Liver (tissue), 3 donors: ENCODE results near the gene VIL1.
A peak's percentile ranks its signal among the peaks of the same experiment; 100 is the strongest.

Experiments used
- EGR1 ChIP-seq, 2 donors: IDR thresholded peaks; 2 replicates each; pipeline ENCODE4 v1.6.1; 2016 to 2018; ENCODE audit warnings: antibody characterized with exemption in 2 of 2, low read depth in 2 of 2
- GABPA ChIP-seq, 2 donors: IDR thresholded peaks in 1 of 2; conservative IDR thresholded peaks in 1 of 2; 2 replicates each; pipeline ENCODE4 v1.6.1; 2016; ENCODE audit warnings: antibody characterized with exemption in 2 of 2, mild to moderate bottlenecking in 1 of 2, moderate library complexity in 1 of 2
- JUND ChIP-seq, 2 donors: IDR thresholded peaks; 2 replicates each; pipeline ENCODE4 v1.6.1; 2016; ENCODE audit warnings: antibody characterized with exemption in 2 of 2
- MAX ChIP-seq: IDR thresholded peaks from 2 replicates; pipeline ENCODE4 v1.6.1; 2016; ENCODE audit warnings: antibody characterized with exemption
- NR2F2 ChIP-seq: IDR thresholded peaks from 2 replicates; pipeline ENCODE4 v1.6.1; 2016; ENCODE audit warnings: antibody characterized with exemption
- RAD21 ChIP-seq, 2 donors: IDR thresholded peaks; 2 replicates each; pipeline ENCODE4 v1.6.1; 2016; ENCODE audit warnings: antibody characterized with exemption in 2 of 2, mild to moderate bottlenecking in 2 of 2
- REST ChIP-seq: IDR thresholded peaks from 2 replicates; pipeline ENCODE4 v1.6.1; 2016; ENCODE audit warnings: antibody characterized with exemption, mild to moderate bottlenecking
- RXRA ChIP-seq, 2 donors: IDR thresholded peaks; 2 replicates each; pipeline ENCODE4 v1.6.1; 2017 to 2018; ENCODE audit warnings: antibody characterized with exemption in 2 of 2, mild to moderate bottlenecking in 1 of 2
- TAF1 ChIP-seq: conservative IDR thresholded peaks from 2 replicates; pipeline ENCODE4 v1.6.1; 2016; ENCODE audit warnings: antibody characterized with exemption, mild to moderate bottlenecking
- YY1 ChIP-seq: IDR thresholded peaks from 2 replicates; pipeline ENCODE4 v1.6.1; 2016; ENCODE audit warnings: antibody characterized with exemption, mild to moderate bottlenecking
- TF ChIP-seq, protein P1 (sequence below): fragments of 150-350 bp; IDR thresholded peaks from 2 replicates; pipeline ENCODE4 v1.5.1; 2017; ENCODE audit warnings: improper control_type of control experiment, low read depth, low read length; ENCODE audit not compliant: missing input control
- donor health status: healthy.
- donor health status: healthy.

DNA sequence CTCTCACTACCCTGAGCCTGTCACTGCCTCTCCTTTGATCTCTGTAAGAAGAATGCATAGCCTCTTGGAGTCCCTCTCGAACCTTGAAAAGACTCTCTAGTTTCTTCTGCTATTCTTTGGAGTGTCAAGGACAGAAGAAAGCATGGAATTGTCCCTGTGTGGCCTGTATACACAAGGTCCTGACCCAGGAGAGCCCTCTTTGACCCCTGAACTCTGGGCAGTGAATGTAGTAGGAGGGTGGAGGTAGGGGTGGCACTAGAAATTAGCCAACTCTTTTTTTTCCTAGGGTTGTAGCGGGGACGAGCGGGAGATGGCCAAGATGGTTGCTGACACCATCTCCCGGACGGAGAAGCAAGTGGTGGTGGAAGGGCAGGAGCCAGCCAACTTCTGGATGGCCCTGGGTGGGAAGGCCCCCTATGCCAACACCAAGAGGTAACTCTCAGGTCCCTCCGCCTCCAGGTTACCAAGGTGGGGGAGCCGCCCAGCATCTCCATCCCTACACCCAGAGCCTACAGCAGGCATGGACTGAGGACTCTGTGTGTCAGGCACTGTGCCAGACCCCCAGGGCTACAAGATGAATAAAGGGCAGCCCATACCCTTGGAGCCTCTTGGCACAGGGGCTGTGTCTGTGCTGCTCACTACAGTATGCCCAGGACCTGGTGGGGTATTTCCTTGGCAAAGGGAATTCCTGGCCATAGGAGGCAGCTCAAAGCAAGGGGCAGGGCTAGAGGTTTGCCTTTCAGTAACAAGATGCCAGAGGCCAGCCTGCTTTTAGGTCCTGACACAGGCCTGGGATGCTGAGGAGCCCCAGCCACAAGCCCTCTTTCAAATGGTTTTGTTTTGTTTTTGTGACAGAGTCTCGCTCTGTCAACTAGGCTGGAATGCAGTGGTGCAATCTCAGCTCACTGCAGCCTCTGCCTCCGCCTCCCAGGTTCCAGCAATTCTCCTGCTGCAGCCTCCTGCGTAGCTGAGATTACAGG, 16.4 kb downstream of the VIL1 start:
- TF ChIP-seq GABPA (IDR thresholded peaks at IDR 0.05 in 1 of 2, conservative IDR thresholded peaks at IDR 0.05 in 1 of 2) (no peak), MAX (no peak), YY1 (no peak), TAF1 (no peak), REST (no peak), RAD21 (IDR thresholded peaks at IDR 0.05) (no peak), RXRA (IDR thresholded peaks at IDR 0.05) (peak in 1 of 2 donors; percentile 68), JUND (IDR thresholded peaks at IDR 0.05) (no peak), NR2F2 (no peak), EGR1 (IDR thresholded peaks at IDR 0.05; ENCODE audit: low read depth in 2 of 2) (no peak)
- TF ChIP-seq, protein P1, sequence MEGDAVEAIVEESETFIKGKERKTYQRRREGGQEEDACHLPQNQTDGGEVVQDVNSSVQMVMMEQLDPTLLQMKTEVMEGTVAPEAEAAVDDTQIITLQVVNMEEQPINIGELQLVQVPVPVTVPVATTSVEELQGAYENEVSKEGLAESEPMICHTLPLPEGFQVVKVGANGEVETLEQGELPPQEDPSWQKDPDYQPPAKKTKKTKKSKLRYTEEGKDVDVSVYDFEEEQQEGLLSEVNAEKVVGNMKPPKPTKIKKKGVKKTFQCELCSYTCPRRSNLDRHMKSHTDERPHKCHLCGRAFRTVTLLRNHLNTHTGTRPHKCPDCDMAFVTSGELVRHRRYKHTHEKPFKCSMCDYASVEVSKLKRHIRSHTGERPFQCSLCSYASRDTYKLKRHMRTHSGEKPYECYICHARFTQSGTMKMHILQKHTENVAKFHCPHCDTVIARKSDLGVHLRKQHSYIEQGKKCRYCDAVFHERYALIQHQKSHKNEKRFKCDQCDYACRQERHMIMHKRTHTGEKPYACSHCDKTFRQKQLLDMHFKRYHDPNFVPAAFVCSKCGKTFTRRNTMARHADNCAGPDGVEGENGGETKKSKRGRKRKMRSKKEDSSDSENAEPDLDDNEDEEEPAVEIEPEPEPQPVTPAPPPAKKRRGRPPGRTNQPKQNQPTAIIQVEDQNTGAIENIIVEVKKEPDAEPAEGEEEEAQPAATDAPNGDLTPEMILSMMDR: no peak
